ENCODE data around the gene FILIP1L.

DNA sequence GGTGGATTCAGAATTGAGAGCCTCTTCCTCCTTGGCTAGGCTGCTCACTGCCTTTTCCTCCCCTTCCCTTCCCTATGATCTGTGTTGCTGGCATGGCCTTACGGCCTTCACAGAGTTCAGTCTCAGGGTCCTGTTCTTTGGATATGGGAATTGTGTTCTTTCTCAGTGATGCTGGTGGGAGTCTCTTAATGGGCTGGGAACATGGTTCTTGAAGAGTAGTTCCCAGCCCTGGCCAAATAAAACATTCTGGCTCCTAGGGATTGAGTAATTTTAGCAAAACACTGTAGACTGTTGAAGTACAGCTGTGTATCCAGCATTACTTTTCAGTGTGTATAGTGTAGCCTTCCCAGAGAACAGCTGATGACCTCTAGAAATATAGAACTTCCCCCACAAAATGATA lies 22.6 kb upstream of the FILIP1L start:
- TF ChIP-seq, protein P1, sequence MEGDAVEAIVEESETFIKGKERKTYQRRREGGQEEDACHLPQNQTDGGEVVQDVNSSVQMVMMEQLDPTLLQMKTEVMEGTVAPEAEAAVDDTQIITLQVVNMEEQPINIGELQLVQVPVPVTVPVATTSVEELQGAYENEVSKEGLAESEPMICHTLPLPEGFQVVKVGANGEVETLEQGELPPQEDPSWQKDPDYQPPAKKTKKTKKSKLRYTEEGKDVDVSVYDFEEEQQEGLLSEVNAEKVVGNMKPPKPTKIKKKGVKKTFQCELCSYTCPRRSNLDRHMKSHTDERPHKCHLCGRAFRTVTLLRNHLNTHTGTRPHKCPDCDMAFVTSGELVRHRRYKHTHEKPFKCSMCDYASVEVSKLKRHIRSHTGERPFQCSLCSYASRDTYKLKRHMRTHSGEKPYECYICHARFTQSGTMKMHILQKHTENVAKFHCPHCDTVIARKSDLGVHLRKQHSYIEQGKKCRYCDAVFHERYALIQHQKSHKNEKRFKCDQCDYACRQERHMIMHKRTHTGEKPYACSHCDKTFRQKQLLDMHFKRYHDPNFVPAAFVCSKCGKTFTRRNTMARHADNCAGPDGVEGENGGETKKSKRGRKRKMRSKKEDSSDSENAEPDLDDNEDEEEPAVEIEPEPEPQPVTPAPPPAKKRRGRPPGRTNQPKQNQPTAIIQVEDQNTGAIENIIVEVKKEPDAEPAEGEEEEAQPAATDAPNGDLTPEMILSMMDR (IDR thresholded peaks at IDR 0.05 in 2 of 3, conservative IDR thresholded peaks at IDR 0.05 in 1 of 3; ENCODE audit: borderline replicate concordance in 1 of 3, insufficient read depth in 1 of 3, low read depth in 2 of 3, low read length in 2 of 3) = no peak
- TF ChIP-seq FOSL1 (IDR thresholded peaks at IDR 0.05; ENCODE audit: low read depth) (no peak), POLR2A (IDR thresholded peaks at IDR 0.05; ENCODE audit: borderline replicate concordance, extremely low read depth, insufficient read depth, insufficient read length) (no peak), EZH2phosphoT487 (IDR thresholded peaks at IDR 0.05; ENCODE audit: borderline replicate concordance) (no peak), EZH2 (IDR thresholded peaks at IDR 0.05) (no peak), TCF7L2 (IDR thresholded peaks at IDR 0.05; ENCODE audit: borderline replicate concordance, extremely low read depth, insufficient read depth, insufficient read length) (no peak), SRF (IDR thresholded peaks at IDR 0.05; ENCODE audit: low read depth) (no peak), POLR2AphosphoS5 (IDR thresholded peaks at IDR 0.05; ENCODE audit: low read depth, low read length) (no peak), ZNF274 (IDR thresholded peaks at IDR 0.05; ENCODE audit: low read depth, low read length) (no peak), RAD21 (IDR thresholded peaks at IDR 0.05; ENCODE audit: low read depth) (no peak), SIN3A (IDR thresholded peaks at IDR 0.05; ENCODE audit: low read depth) (no peak)
- TF ChIP-seq, protein P2, sequence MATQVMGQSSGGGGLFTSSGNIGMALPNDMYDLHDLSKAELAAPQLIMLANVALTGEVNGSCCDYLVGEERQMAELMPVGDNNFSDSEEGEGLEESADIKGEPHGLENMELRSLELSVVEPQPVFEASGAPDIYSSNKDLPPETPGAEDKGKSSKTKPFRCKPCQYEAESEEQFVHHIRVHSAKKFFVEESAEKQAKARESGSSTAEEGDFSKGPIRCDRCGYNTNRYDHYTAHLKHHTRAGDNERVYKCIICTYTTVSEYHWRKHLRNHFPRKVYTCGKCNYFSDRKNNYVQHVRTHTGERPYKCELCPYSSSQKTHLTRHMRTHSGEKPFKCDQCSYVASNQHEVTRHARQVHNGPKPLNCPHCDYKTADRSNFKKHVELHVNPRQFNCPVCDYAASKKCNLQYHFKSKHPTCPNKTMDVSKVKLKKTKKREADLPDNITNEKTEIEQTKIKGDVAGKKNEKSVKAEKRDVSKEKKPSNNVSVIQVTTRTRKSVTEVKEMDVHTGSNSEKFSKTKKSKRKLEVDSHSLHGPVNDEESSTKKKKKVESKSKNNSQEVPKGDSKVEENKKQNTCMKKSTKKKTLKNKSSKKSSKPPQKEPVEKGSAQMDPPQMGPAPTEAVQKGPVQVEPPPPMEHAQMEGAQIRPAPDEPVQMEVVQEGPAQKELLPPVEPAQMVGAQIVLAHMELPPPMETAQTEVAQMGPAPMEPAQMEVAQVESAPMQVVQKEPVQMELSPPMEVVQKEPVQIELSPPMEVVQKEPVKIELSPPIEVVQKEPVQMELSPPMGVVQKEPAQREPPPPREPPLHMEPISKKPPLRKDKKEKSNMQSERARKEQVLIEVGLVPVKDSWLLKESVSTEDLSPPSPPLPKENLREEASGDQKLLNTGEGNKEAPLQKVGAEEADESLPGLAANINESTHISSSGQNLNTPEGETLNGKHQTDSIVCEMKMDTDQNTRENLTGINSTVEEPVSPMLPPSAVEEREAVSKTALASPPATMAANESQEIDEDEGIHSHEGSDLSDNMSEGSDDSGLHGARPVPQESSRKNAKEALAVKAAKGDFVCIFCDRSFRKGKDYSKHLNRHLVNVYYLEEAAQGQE (IDR thresholded peaks at IDR 0.05; ENCODE audit: low read depth) = no peak
- TF ChIP-seq, protein P3, sequence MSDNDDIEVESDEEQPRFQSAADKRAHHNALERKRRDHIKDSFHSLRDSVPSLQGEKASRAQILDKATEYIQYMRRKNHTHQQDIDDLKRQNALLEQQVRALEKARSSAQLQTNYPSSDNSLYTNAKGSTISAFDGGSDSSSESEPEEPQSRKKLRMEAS (IDR thresholded peaks at IDR 0.05) = no peak

All from HCT116 (cell line).